ENCODE results near the gene ATP8A2. TPM values are rescaled to one million over a fixed set of nuclear protein-coding genes. Genes with fewer than 3 reads are reported as not detected.

ATP8A2 gene
- total RNA-seq, 4 donors from 2014 or later, result 0.20 to 1.1 (median 0.59) TPM

- H3K27ac ChIP-seq, result no peak overlapping the region
- no peaks in the 10 kb centered on the region for H3K36me3 ChIP-seq
- TF ChIP-seq, protein P1, sequence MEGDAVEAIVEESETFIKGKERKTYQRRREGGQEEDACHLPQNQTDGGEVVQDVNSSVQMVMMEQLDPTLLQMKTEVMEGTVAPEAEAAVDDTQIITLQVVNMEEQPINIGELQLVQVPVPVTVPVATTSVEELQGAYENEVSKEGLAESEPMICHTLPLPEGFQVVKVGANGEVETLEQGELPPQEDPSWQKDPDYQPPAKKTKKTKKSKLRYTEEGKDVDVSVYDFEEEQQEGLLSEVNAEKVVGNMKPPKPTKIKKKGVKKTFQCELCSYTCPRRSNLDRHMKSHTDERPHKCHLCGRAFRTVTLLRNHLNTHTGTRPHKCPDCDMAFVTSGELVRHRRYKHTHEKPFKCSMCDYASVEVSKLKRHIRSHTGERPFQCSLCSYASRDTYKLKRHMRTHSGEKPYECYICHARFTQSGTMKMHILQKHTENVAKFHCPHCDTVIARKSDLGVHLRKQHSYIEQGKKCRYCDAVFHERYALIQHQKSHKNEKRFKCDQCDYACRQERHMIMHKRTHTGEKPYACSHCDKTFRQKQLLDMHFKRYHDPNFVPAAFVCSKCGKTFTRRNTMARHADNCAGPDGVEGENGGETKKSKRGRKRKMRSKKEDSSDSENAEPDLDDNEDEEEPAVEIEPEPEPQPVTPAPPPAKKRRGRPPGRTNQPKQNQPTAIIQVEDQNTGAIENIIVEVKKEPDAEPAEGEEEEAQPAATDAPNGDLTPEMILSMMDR (IDR thresholded peaks at IDR 0.05), result no peak
- TF ChIP-seq POLR2AphosphoS5 (IDR thresholded peaks at IDR 0.05) (no peak), POLR2A (IDR thresholded peaks at IDR 0.05) (no peak), EP300 (IDR thresholded peaks at IDR 0.05; ENCODE audit: low read depth) (no peak)
- intact Hi-C loops (cut with DNase I; ENCODE audit: low total_unique reads), result no loop called here
- H3K27me3 ChIP-seq, result no peaks in the 10 kb centered on the region
- H3K9me3 ChIP-seq, result no peaks in the 10 kb centered on the region
- in situ Hi-C loops (cut with MboI; ENCODE audit: low pct_ligation_motif_present in 1 of 4, low pct_unique_long_range_greater_than_20kb in 1 of 4, low sequenced_read_pairs in 3 of 4), result no loop called here
- DNase-seq, result no peak
- 76 to 87% methylated on average over 5 of the region's 5 CpGs for WGBS, 2 donors (ENCODE audit: low coverage in 1 of 2)
- H3K4me3 ChIP-seq, result no peak overlapping the region
- H3K4me1 ChIP-seq, result no peaks in the 10 kb centered on the region
Observed at GRCh38 chr13:25409938-25410337, 38.2 kb downstream of the ATP8A2 start.

GRCh38 chr13:25415241-25415640 is 43.5 kb downstream of the ATP8A2 start:
- no peaks in the 10 kb centered on the region for H3K27me3 ChIP-seq
- no peak overlapping the region for H3K4me3 ChIP-seq
- WGBS, 2 donors (ENCODE audit: low coverage in 1 of 2), result 44 to 76% methylated on average over 1 of the region's 1 CpG
- H3K4me1 ChIP-seq, result no peaks in the 10 kb centered on the region
- intact Hi-C loops (cut with DNase I; ENCODE audit: low total_unique reads), result no loop called here
- no peaks in the 10 kb centered on the region for H3K36me3 ChIP-seq
- H3K9me3 ChIP-seq, result no peaks in the 10 kb centered on the region
- in situ Hi-C loops (cut with MboI; ENCODE audit: low pct_ligation_motif_present in 1 of 4, low pct_unique_long_range_greater_than_20kb in 1 of 4, low sequenced_read_pairs in 3 of 4), result no loop called here
- TF ChIP-seq POLR2A (IDR thresholded peaks at IDR 0.05) (no peak), POLR2AphosphoS5 (IDR thresholded peaks at IDR 0.05) (no peak)
- TF ChIP-seq, protein P1 (IDR thresholded peaks at IDR 0.05), result no peak
- DNase-seq, result no peak
- no peak overlapping the region for H3K27ac ChIP-seq

GRCh38 chr13:25417535-25417934 is 45.8 kb downstream of the ATP8A2 start:
- in situ Hi-C loops (cut with MboI; ENCODE audit: low pct_ligation_motif_present in 1 of 4, low pct_unique_long_range_greater_than_20kb in 1 of 4, low sequenced_read_pairs in 3 of 4) (no loop called here), intact Hi-C loops (cut with DNase I; ENCODE audit: low total_unique reads) (no loop called here)
- Histone ChIP-seq H3K4me3 (no peak overlapping the region), H3K4me1 (no peaks in the 10 kb centered on the region), H3K27me3 (no peaks in the 10 kb centered on the region), H3K9me3 (no peaks in the 10 kb centered on the region), H3K27ac (no peak overlapping the region), H3K36me3 (no peaks in the 10 kb centered on the region)
- TF ChIP-seq POLR2A (IDR thresholded peaks at IDR 0.05), result no peak
- no peak for TF ChIP-seq EP300 (IDR thresholded peaks at IDR 0.05; ENCODE audit: low read depth)
- TF ChIP-seq, protein P1 (IDR thresholded peaks at IDR 0.05), result no peak
- no peak for TF ChIP-seq POLR2AphosphoS5 (IDR thresholded peaks at IDR 0.05)
- no peak for DNase-seq
- 73% methylated on average over 2 of the region's 2 CpGs; no CpG with 5 or more reads in 1 of the 2 donors for WGBS, 2 donors (ENCODE audit: low coverage in 1 of 2)

DNA sequence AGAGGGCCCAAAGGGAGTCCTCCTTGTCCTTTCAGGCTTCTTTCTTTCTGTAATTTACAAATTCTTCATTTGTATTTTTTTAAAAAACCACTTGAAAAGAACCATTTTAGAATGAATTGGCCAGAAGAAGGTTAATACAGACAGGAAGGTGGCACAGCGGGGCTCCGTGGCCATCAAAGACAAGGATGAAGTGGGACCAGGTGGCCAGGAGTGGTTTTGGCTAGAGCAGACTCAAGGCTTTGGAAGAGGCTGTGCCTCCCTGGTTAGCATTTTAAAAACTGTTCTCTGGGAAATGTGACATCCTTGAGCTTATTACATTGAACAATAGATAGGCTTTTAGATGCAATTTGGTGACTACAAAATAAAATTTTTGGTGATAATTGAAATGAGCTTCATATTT is 48.4 kb downstream of the ATP8A2 start:
- Histone ChIP-seq H3K27me3 (no peaks in the 10 kb centered on the region), H3K36me3 (no peaks in the 10 kb centered on the region), H3K27ac (no peak overlapping the region), H3K9me3 (no peaks in the 10 kb centered on the region), H3K4me3 (no peak overlapping the region), H3K4me1 (no peaks in the 10 kb centered on the region)
- intact Hi-C loops (cut with DNase I; ENCODE audit: low total_unique reads) (no loop called here), in situ Hi-C loops (cut with MboI; ENCODE audit: low pct_ligation_motif_present in 1 of 4, low pct_unique_long_range_greater_than_20kb in 1 of 4, low sequenced_read_pairs in 3 of 4) (no loop called here)
- DNase-seq, result no peak
- TF ChIP-seq POLR2A (IDR thresholded peaks at IDR 0.05), result no peak
- TF ChIP-seq, protein P1 (IDR thresholded peaks at IDR 0.05), result no peak
- no peak for TF ChIP-seq POLR2AphosphoS5 (IDR thresholded peaks at IDR 0.05)
- TF ChIP-seq EP300 (IDR thresholded peaks at IDR 0.05; ENCODE audit: low read depth), result no peak
- 67 to 77% methylated on average over 2 of the region's 2 CpGs for WGBS, 2 donors (ENCODE audit: low coverage in 1 of 2)

Measured in transverse colon (tissue), 4 donors.